Spleen (tissue), 7 donors: ENCODE data around the gene SCRN1.

Experiments
- POLR2AphosphoS5 ChIP-seq, 3 donors: sonication (generic); formaldehyde crosslinking; IDR thresholded peaks; one replicate each; pipeline ENCODE4 v1.5.1; 2017; ENCODE audit warnings: antibody characterized with exemption in 3 of 3
- TF ChIP-seq, protein P1 (sequence below), 11 experiments: fragments of 200-600 bp in 7 of 11; fragments of 450-650 bp in 4 of 11; sonication (generic) in 4 of 11; IDR thresholded peaks in 8 of 11; conservative IDR thresholded peaks in 3 of 11; 1 replicate in 7 of 11; 2 replicates in 4 of 11; pipeline versions ENCODE4 v1.4.0 to v1.8.0; 2016 to 2021; ENCODE audit warnings: antibody characterized with exemption in 11 of 11, inconsistent platforms in 4 of 11, mild to moderate bottlenecking in 1 of 11
- donor health status: DM: no; HTN: no; CAD: no; lungs with moderate emphysema.
- donor health status: DM: no; HTN: no; CAD: no.
- donor health status: DM: no; HTN: no; CAD: no.

DNA sequence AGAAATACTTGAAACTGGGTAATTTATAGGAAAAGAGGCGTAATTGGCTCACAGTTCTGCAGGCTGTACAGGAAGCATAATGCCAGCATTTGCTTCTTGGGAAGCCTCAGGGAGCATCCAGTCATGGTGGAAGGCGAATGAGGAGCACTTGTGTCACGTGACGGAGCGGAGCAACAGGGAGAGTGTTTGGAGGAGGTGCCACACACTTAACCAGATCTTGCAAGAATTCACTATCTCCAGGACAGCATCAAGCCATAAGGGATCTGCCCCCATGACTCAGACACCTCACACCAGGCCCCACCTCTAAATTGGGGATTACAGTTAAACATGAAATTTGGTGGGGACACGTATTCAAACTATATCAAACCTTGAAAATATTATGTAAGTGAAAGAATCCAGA, 94.0 kb downstream of the SCRN1 start:
- TF ChIP-seq, protein P1, sequence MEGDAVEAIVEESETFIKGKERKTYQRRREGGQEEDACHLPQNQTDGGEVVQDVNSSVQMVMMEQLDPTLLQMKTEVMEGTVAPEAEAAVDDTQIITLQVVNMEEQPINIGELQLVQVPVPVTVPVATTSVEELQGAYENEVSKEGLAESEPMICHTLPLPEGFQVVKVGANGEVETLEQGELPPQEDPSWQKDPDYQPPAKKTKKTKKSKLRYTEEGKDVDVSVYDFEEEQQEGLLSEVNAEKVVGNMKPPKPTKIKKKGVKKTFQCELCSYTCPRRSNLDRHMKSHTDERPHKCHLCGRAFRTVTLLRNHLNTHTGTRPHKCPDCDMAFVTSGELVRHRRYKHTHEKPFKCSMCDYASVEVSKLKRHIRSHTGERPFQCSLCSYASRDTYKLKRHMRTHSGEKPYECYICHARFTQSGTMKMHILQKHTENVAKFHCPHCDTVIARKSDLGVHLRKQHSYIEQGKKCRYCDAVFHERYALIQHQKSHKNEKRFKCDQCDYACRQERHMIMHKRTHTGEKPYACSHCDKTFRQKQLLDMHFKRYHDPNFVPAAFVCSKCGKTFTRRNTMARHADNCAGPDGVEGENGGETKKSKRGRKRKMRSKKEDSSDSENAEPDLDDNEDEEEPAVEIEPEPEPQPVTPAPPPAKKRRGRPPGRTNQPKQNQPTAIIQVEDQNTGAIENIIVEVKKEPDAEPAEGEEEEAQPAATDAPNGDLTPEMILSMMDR (IDR thresholded peaks at IDR 0.05 in 8 of 11, conservative IDR thresholded peaks at IDR 0.05 in 3 of 11): no peak
- TF ChIP-seq POLR2AphosphoS5 (IDR thresholded peaks at IDR 0.05): no peak
